Measurements from ENCODE around the gene PFKFB2. TPM values are rescaled to one million over a fixed set of nuclear protein-coding genes. Genes with fewer than 3 reads are reported as not detected.
A peak's percentile ranks its signal among the peaks of the same experiment; 100 is the strongest.

The PFKFB2 gene
- total RNA-seq, 1 experiment from 2014 or later = 16.8 TPM

- no peak for TF ChIP-seq ZNF532 (CRISPR knock-in tag; IDR thresholded peaks at IDR 0.05; ENCODE audit: borderline replicate concordance)
These were observed 23.2 kb upstream of the PFKFB2 start (continued) for GRCh38 chr1:207029701-207030521.

- DNase-seq (ENCODE audit: low spot score) (no peak), ATAC-seq (no peak)
- Mint-ChIP-seq H3K27ac (peak overlapping the region; percentile 59; the same call in 1 of the 2 replicates), H3K9me3 (no peaks in the 10 kb centered on the region), H3K4me1 (peaks cover 58% of the 10 kb centered on the region), H3K36me3 (no peaks in the 10 kb centered on the region), H3K4me3 (no peak overlapping the region), H3K27me3 (ENCODE audit: low read depth) (no peaks in the 10 kb centered on the region)
- ChIA-PET CTCF (interaction anchor here (1.3 to 1.5 kb wide), 2 partner anchors 19 to 54 kb away, joined by 3 read pairs; no protein-coding TSS in a partner anchor), POLR2A (no interaction called here)
- TF ChIP-seq SMAD4 (CRISPR knock-in tag; IDR thresholded peaks at IDR 0.05) (no peak), ZNF138 (CRISPR knock-in tag; conservative IDR thresholded peaks at IDR 0.05) (no peak), ZNF232 (CRISPR knock-in tag; IDR thresholded peaks at IDR 0.05) (no peak), FOXP1 (CRISPR knock-in tag; IDR thresholded peaks at IDR 0.05; ENCODE audit: borderline replicate concordance) (no peak), MYBL2 (CRISPR knock-in tag; IDR thresholded peaks at IDR 0.05) (no peak), FOXP4 (CRISPR knock-in tag; IDR thresholded peaks at IDR 0.05) (no peak), ATF1 (CRISPR knock-in tag; IDR thresholded peaks at IDR 0.05) (no peak), TEAD1 (CRISPR knock-in tag; IDR thresholded peaks at IDR 0.05) (no peak), GRHL2 (CRISPR knock-in tag; IDR thresholded peaks at IDR 0.05; ENCODE audit: insufficient replicate concordance, severe bottlenecking) (no peak), ATF6 (CRISPR knock-in tag; IDR thresholded peaks at IDR 0.05) (no peak), ZNF219 (CRISPR knock-in tag; IDR thresholded peaks at IDR 0.05; ENCODE audit: borderline replicate concordance) (no peak), GTF2I (CRISPR knock-in tag; conservative IDR thresholded peaks at IDR 0.05) (no peak), E2F5 (CRISPR knock-in tag; IDR thresholded peaks at IDR 0.05) (no peak)
- TF ChIP-seq, protein P1, sequence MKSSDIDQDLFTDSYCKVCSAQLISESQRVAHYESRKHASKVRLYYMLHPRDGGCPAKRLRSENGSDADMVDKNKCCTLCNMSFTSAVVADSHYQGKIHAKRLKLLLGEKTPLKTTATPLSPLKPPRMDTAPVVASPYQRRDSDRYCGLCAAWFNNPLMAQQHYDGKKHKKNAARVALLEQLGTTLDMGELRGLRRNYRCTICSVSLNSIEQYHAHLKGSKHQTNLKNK (CRISPR knock-in tag; IDR thresholded peaks at IDR 0.05) = no peak
- TF ChIP-seq, protein P2, sequence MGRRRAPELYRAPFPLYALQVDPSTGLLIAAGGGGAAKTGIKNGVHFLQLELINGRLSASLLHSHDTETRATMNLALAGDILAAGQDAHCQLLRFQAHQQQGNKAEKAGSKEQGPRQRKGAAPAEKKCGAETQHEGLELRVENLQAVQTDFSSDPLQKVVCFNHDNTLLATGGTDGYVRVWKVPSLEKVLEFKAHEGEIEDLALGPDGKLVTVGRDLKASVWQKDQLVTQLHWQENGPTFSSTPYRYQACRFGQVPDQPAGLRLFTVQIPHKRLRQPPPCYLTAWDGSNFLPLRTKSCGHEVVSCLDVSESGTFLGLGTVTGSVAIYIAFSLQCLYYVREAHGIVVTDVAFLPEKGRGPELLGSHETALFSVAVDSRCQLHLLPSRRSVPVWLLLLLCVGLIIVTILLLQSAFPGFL (CRISPR knock-in tag; IDR thresholded peaks at IDR 0.05; ENCODE audit: borderline replicate concordance) = no peak
These were observed 22.5 kb upstream of the PFKFB2 start for GRCh38 chr1:207030522-207031009.

Measured in WTC11 (cell line).